LHCN-M2 (cell line): ENCODE results near the gene KCNAB1. TPM values are rescaled to one million over a fixed set of nuclear protein-coding genes. Genes with fewer than 3 reads are reported as not detected.

Experiments
- DNase-seq: peaks from one replicate; pipeline ENCODE4 v3.0.0-alpha.2; 2012; ENCODE audit warnings: low read depth
- total RNA-seq: library from RNA; depleted of rRNA; stranded (reverse); fragments of >200 nt; gene quantifications from 2 replicates; pipeline ENCODE4 v1.2.3, GENCODE V29; 2014

Gene KCNAB1
- total RNA-seq, 1 experiment from 2014 or later: 0.57 TPM

GRCh38 chr3:156449710-156450574 is 329.6 kb downstream of the KCNAB1 start:
- DNase-seq: peak; percentile 36

DNA sequence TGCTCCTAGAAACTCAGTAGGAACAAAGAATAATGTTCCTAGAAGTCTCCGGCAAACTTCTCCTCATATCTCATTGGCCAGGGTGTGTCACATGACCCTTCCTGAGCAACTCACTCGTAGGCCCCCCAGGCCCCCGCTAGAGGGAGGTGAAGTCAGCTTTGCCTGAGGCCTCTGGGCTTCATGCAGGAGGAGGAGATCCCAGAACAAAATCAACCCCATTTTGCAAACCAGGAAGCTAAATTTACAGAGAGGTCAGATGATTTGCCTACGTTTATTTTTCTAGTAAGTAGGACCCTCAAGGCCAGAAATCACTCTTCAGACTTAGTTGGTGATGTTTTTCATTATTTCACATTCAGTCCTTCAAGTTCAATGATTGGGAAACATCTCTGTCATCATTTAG is 335.5 kb downstream of the KCNAB1 start:
- no peak for DNase-seq

GRCh38 chr3:156456771-156457224 is 336.4 kb downstream of the KCNAB1 start:
- DNase-seq: no peak

- DNase-seq: no peak
These were observed 339.1 kb downstream of the KCNAB1 start for GRCh38 chr3:156459434-156459833.

DNA sequence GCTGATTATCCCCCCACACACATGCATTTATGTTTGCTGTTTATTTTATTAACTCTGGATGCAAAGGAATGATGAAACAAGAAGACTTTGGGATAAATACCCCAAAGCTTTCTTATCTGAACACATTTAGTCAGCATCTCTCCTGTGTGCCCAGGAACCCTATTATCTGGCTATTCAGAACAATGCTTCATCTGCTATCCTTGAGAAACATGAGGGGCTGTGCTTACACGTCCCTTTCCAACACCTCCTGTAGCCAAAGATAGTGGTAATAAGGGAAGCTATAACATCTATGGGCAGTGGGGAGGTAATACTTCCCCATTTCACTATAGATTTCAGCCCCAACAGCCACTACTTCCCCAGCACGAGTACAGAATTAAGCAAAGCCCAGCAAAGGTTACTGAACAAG is 339.8 kb downstream of the KCNAB1 start:
- no peak for DNase-seq

GRCh38 chr3:156461889-156462288 is 341.5 kb downstream of the KCNAB1 start:
- no peak for DNase-seq

DNA sequence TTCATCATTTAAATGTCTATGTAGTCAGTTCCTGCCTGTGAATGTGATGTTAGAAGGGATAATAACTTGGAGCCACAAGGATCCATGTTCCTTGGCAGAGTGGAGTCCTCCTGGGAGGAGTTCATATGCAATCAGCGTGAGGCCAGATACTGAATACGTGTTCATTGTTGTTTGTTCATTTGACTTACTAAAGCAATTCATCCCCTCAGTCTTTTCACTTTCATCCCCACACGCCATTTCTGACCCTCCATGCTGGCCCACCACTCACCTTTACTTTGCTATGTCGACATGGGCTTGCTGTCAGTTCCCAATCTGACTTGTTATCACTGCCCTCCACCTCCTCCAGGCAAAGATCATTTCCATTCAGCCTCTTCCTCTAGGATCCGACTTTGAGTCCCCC is 342.7 kb downstream of the KCNAB1 start:
- DNase-seq: no peak

DNA sequence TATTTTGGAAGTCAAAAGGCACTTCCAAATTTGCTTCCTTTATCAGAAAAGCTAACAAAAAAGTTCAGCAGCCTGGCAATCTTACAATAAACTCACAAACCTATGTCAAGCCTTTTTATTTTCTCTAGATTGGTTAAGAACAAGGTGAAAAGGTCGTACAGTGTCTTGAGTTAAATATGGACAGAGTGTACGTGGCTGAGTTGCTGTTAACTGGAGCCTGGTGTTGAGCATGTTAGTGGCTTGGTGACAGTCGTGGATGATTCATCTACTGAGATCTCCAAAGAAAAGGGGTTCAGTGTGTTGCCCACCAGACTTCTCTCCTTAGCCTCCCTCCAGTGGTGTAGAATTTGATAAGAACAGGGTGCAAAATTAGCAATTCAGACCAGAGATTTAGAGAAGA is 344.8 kb downstream of the KCNAB1 start:
- DNase-seq: no peak

DNA sequence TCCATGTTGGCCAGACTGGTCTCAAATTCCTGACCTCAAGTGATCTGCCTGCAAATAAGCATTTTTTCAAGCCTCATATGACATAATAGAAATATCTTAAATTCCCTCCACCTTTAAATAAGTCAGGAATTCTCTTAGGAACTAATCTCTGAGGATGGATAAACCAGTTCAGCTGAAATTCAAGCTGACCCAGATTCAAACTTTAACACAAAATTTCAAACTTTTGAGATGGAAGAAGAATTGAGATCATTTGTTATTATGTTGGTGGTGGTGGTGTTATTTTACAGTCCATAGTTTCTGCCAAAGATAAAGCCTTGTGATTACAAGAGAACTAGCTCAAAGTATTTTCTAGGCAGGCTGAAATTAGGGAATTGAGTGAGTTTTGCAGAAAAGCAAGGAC is 349.1 kb downstream of the KCNAB1 start:
- no peak for DNase-seq

- DNase-seq: no peak
These were observed 351.1 kb downstream of the KCNAB1 start for GRCh38 chr3:156471431-156471830.

GRCh38 chr3:156472150-156472549 is 351.8 kb downstream of the KCNAB1 start:
- DNase-seq: no peak

DNA sequence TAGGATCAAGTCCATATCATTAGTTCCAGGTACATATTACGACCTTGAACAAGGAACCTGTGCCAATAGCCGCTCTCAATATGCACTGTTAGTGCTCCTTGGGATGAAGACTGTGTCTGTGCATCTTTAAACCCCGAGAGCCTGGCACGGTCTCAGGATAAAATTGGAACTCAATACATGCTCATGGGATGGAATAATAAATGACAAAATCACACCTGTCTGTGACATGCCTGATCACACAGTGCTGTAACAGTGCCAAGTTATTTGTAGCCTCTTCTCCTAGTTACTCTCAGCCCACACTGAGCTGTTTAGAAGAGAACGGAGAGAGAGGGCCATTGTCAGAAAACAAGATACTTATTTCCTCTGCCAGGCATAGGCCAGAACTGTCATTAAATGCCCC is 352.3 kb downstream of the KCNAB1 start:
- no peak for DNase-seq

- DNase-seq: no peak
These were observed 353.0 kb downstream of the KCNAB1 start for GRCh38 chr3:156473341-156473740.

DNA sequence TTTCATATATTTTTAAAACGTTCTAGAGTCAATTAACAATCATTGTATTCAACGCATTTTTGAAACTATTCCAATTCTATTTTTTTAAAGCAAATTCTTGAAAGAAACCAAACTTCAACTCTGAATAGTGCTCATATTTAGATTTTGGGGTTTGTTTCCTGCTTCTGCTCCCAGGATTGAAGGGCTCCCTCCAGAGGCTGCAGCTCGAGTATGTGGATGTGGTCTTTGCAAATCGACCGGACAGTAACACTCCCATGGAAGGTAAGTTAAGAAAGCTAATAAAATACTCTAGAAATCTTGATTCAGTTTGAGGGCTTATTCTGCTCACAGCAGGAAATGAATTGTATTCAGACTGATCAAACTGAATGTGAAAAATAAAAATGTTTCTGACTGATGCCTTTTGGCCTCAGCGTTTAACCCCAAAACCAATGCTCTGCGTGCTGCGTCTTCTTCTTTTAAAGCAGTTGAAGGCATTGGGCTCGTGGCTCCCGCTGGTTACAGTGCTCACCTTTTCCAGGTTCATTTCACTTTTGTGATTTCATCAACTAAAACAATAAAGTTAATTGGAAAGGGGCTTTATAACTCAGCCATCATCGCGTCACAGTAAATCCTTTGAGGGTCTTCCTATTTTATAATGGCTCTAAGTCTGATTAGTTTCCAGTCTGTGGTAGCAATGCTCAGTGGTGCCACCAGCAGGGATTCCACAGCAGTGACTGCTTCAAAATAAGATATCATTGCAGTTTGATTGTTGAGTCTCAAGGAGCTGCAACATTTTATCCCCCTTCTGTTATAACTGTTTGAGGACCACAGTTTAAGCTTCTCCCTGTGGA is 354.4 kb downstream of the KCNAB1 start:
- DNase-seq: peak; percentile 13

DNA sequence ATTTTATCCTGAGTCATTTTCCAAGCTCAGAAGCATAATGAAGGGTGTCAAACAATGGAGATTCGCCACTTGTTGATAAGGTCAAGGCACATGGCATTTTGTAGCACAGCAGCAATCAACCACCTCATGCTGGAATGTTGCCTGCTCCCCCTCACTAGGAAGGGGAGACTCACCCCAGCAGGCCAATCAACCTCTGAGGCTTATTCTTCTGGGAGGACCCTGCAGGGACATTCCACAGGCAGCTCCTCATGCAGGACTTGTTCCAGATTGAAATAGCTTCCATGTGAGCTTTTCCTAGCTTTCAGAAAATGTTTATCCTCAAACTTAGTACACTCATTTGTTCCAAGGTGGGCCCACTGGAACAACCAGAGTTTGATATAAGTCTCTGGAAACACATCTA is 356.9 kb downstream of the KCNAB1 start:
- DNase-seq: peak; percentile 21

GRCh38 chr3:156478891-156479290 is 358.5 kb downstream of the KCNAB1 start:
- DNase-seq: no peak

DNA sequence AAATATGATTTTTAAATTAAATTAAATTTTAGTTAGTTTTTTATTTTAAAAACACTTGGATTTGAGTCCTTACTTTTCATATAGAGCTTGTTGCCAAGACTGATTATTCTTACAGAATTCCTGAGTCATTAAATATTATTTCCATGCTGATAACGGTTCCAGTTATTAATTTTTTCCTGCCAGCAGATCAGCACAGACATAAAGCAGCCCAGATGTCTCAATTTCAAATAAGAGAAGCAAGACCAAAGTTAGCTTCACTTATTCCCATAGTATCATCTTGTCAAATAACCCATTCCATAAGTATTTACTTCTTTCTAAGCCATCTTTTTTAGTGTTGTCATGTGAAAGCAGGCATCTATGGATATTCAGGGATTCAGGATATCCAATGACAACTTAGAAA is 359.2 kb downstream of the KCNAB1 start:
- DNase-seq: no peak

GRCh38 chr3:156480949-156481348 is 360.6 kb downstream of the KCNAB1 start:
- no peak for DNase-seq

GRCh38 chr3:156483002-156483401 is 362.6 kb downstream of the KCNAB1 start:
- DNase-seq: no peak

DNA sequence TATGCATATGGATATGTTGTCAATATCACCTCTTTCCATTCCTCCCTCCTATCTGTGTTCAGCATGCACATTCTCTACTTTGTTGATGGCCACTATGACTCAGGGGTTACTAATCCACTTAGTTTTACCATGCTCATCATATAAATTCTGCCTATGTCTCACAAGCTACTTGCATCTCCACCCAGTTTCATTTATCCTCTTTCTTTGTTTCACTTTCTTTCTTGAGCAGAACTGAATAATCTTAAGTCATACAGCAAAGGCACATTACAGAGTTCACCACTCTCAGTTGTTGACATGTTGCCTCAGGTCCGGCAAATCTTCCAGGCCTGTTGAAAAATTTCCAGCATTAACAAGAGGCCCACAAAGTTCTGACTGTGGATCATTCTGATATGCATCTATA is 363.0 kb downstream of the KCNAB1 start:
- peak; percentile 88 for DNase-seq

DNA sequence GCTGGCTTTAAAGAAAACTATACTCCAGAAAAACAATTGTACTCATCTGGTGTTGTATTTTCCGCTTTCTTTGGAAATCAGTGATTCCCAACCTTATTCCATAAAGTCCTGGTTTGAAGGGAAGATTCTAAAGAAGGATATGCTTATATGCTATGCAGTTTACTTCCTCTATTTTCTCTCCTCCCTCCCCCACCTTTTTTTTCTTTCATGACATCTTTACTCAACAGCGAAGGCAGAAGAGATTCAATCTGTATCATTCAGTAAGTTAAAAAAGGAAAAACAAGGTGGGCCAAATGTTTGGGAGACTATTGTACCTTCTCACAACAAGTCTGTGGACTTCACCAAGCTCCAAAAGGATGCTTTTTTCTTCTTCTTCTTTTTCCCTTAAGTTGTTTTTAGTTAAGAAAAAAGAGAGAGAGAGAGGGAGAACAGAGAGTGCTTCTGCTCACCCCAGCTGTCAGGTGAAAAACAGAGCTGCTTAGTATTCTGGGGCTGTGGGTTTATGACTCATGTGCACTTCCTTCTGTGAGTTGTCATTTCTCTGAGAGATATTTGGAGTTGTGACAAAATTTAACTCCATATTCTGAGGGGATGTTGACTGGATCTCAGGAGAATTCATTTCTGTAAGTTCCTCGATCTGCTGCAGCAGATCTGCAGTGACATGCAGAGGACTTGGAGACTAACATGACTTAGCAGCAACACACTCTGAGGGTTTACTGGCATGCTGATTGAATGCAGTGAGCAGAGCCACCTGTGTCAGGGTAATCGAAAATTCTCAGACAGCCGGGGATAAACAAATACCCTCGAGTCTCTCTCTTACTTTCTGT is 363.8 kb downstream of the KCNAB1 start:
- peak; percentile 92 for DNase-seq

DNA sequence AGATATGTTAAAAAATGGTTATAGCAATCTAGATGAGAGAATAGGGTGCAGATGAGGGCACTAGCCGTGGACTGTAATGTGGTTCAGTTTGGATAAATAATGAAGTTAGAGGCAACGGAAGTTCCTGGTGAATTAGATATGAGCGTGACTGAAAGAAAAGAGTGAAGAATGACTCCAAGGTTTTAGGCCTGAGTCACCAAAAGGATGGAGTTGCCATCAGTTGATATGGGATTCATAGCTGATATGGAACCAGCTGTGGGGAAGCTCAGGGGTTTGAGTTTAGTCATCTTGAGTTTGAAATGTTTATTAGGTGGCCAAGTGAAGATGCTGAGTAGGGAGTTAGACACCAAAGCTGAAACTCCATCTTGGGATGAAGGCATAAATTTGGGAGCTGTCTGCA is 368.4 kb downstream of the KCNAB1 start:
- peak; percentile 70 for DNase-seq
